SK-N-SH treated with all-trans-retinoic acid at 6 μM for 48 hours (cell line): ENCODE data around the gene ARHGEF12.

ENCODE experiments used
- ATAC-seq: fragments of 200-7000 bp; cut with Tn5 transposase; 3 replicates; pipeline ENCODE4 v1.9.1; 2020; ENCODE audit warnings: mild to moderate bottlenecking, moderate library complexity
- ARNTL ChIP-seq: fragments of 450-650 bp; formaldehyde crosslinking; IDR thresholded peaks from 2 replicates; pipeline ENCODE4 v1.5.0; 2020; ENCODE audit warnings: low read depth, mild to moderate bottlenecking, moderate library complexity, borderline replicate concordance
- BACH2 ChIP-seq: fragments of 250-450 bp; sonication (Bioruptor Pico); IDR thresholded peaks from 2 replicates; pipeline ENCODE4 v1.9.0; 2021; ENCODE audit warnings: mild to moderate bottlenecking, borderline replicate concordance
- CREB5 ChIP-seq: fragments of 250-450 bp; sonication (Bioruptor Pico); IDR thresholded peaks from 2 replicates; pipeline ENCODE4 v1.5.1; 2020; ENCODE audit warnings: low read depth, mild to moderate bottlenecking, moderate library complexity
- CSDC2 ChIP-seq: fragments of 250-450 bp; sonication (Bioruptor Pico); IDR thresholded peaks from 2 replicates; pipeline ENCODE4 v1.5.0; 2020; ENCODE audit warnings: mild to moderate bottlenecking, moderate library complexity
- CSRNP3 ChIP-seq: fragments of 250-450 bp; sonication (Bioruptor Pico); IDR thresholded peaks from 2 replicates; pipeline ENCODE4 v1.5.1; 2021; ENCODE audit warnings: mild to moderate bottlenecking, moderate library complexity
- ESRRG ChIP-seq: fragments of 250-450 bp; sonication (Bioruptor Pico); IDR thresholded peaks from 2 replicates; pipeline ENCODE4 v1.6.1; 2021; ENCODE audit warnings: mild to moderate bottlenecking
- GLIS3 ChIP-seq: fragments of 250-450 bp; sonication (Bioruptor Pico); IDR thresholded peaks from 2 replicates; pipeline ENCODE4 v1.5.0; 2020; ENCODE audit warnings: mild to moderate bottlenecking, moderate library complexity
- ISL1 ChIP-seq: fragments of 250-450 bp; sonication (Bioruptor Pico); IDR thresholded peaks from 2 replicates; pipeline ENCODE4 v2.1.2; 2022; ENCODE audit warnings: mild to moderate bottlenecking, moderate library complexity
- OSR1 ChIP-seq: fragments of 250-450 bp; sonication (Bioruptor Pico); IDR thresholded peaks from 2 replicates; pipeline ENCODE4 v1.8.0; 2022; ENCODE audit warnings: moderate library complexity, mild to moderate bottlenecking, inconsistent platforms
- PATZ1 ChIP-seq: fragments of 250-450 bp; sonication (Bioruptor Pico); IDR thresholded peaks from 2 replicates; pipeline ENCODE4 v1.8.0; 2020; ENCODE audit warnings: mild to moderate bottlenecking, moderate library complexity, borderline replicate concordance
- POU6F1 ChIP-seq: fragments of 250-450 bp; sonication (Bioruptor Pico); IDR thresholded peaks from 2 replicates; pipeline ENCODE4 v1.8.0; 2021; ENCODE audit warnings: low read depth, mild to moderate bottlenecking, moderate library complexity, borderline replicate concordance
- PPARA ChIP-seq: fragments of 250-450 bp; sonication (Bioruptor Pico); IDR thresholded peaks from 2 replicates; pipeline ENCODE4 v1.5.0; 2020; ENCODE audit warnings: mild to moderate bottlenecking, borderline replicate concordance
- RARB ChIP-seq: fragments of 250-450 bp; sonication (Bioruptor Pico); IDR thresholded peaks from 2 replicates; pipeline ENCODE4 v1.8.0; 2021; ENCODE audit warnings: mild to moderate bottlenecking, moderate library complexity
- SNAI2 ChIP-seq: fragments of 250-450 bp; sonication (Bioruptor Pico); IDR thresholded peaks from 2 replicates; pipeline ENCODE4 v1.5.0; 2020; ENCODE audit warnings: mild to moderate bottlenecking, moderate library complexity
- TOX ChIP-seq: fragments of 250-450 bp; sonication (Bioruptor Pico); IDR thresholded peaks from 2 replicates; pipeline ENCODE4 v1.8.0; 2021; ENCODE audit warnings: mild to moderate bottlenecking, moderate library complexity, borderline replicate concordance
- TSHZ2 ChIP-seq: fragments of 250-450 bp; sonication (Bioruptor Pico); IDR thresholded peaks from 2 replicates; pipeline ENCODE4 v1.5.0; 2020; ENCODE audit warnings: mild to moderate bottlenecking, moderate library complexity
- ZC3H10 ChIP-seq: fragments of 250-450 bp; sonication (Bioruptor Pico); IDR thresholded peaks from 2 replicates; pipeline ENCODE4 v1.5.1; 2021; ENCODE audit warnings: mild to moderate bottlenecking, moderate library complexity
- ZFP3 ChIP-seq: fragments of 250-450 bp; sonication (Bioruptor Pico); IDR thresholded peaks from 2 replicates; pipeline ENCODE4 v1.5.0; 2020; ENCODE audit warnings: mild to moderate bottlenecking, moderate library complexity
- ZFP30 ChIP-seq: fragments of 450-650 bp; formaldehyde crosslinking; IDR thresholded peaks from 2 replicates; pipeline ENCODE4 v1.5.0; 2022; ENCODE audit warnings: mild to moderate bottlenecking, moderate library complexity
- ZNF70 ChIP-seq: fragments of 450-650 bp; formaldehyde crosslinking; IDR thresholded peaks from 2 replicates; pipeline ENCODE4 v1.5.0; 2020; ENCODE audit warnings: mild to moderate bottlenecking, moderate library complexity
- ZNF8 ChIP-seq: fragments of 450-650 bp; formaldehyde crosslinking; IDR thresholded peaks from 2 replicates; pipeline ENCODE4 v1.5.0; 2020; ENCODE audit warnings: mild to moderate bottlenecking, moderate library complexity

The ARHGEF12 gene

GRCh38 chr11:120455487-120455886 is 119.3 kb downstream of the ARHGEF12 start:
- no peak for TF ChIP-seq BACH2 (CRISPR knock-in tag)
- no peak for TF ChIP-seq CREB5
- no peak for TF ChIP-seq CSRNP3 (CRISPR knock-in tag)
- no peak for TF ChIP-seq ZFP3 (CRISPR knock-in tag)
- ATAC-seq: no peak

GRCh38 chr11:120457996-120458395 is 121.8 kb downstream of the ARHGEF12 start:
- no peak for TF ChIP-seq PPARA (CRISPR knock-in tag)
- no peak for TF ChIP-seq RARB (CRISPR knock-in tag)
- TF ChIP-seq TSHZ2 (CRISPR knock-in tag): no peak
- TF ChIP-seq CREB5: no peak
- no peak for TF ChIP-seq SNAI2 (CRISPR knock-in tag)
- TF ChIP-seq ZFP3 (CRISPR knock-in tag): no peak
- TF ChIP-seq ZNF8 (CRISPR knock-in tag): no peak
- TF ChIP-seq TOX: no peak
- no peak for TF ChIP-seq CSDC2 (CRISPR knock-in tag)
- no peak for TF ChIP-seq ZNF70 (CRISPR knock-in tag)
- ATAC-seq: no peak

- ATAC-seq: no peak
- TF ChIP-seq CSRNP3 (CRISPR knock-in tag): no peak
- no peak for TF ChIP-seq PPARA (CRISPR knock-in tag)
- no peak for TF ChIP-seq ZNF8 (CRISPR knock-in tag)
- no peak for TF ChIP-seq CSDC2 (CRISPR knock-in tag)
- no peak for TF ChIP-seq ZNF70 (CRISPR knock-in tag)
- TF ChIP-seq ISL1: no peak
- no peak for TF ChIP-seq ZFP3 (CRISPR knock-in tag)
- TF ChIP-seq TOX: no peak
- TF ChIP-seq, all 23 proteins: peak for 0
Measured at GRCh38 chr11:120462825-120463224, 126.6 kb downstream of the ARHGEF12 start.

GRCh38 chr11:120465921-120466534 is 129.8 kb downstream of the ARHGEF12 start:
- no peak for ATAC-seq
- TF ChIP-seq OSR1 (CRISPR knock-in tag) (no peak), ZC3H10 (CRISPR knock-in tag) (no peak), ZFP30 (no peak), SNAI2 (CRISPR knock-in tag) (no peak), BACH2 (CRISPR knock-in tag) (no peak), TOX (no peak), POU6F1 (CRISPR knock-in tag) (no peak), ZNF70 (CRISPR knock-in tag) (no peak), ARNTL (no peak), ESRRG (CRISPR knock-in tag) (no peak), PATZ1 (CRISPR knock-in tag) (no peak), CREB5 (no peak), GLIS3 (CRISPR knock-in tag) (no peak), ZFP3 (CRISPR knock-in tag) (no peak)
